Adipocyte (in vitro differentiated cells): ENCODE measurements around the gene RGS1.

Source experiments
- DNase-seq: peaks from one replicate; pipeline ENCODE4 v3.0.0-alpha.2; 2015; ENCODE audit warnings: low read depth
- H3K27me3 ChIP-seq: replicated peaks from 2 replicates; pipeline ENCODE4 v1.7.0; 2013; ENCODE audit warnings: mild to moderate bottlenecking, low read length, moderate library complexity; ENCODE audit not compliant: control insufficient read depth, insufficient read depth
- H3K36me3 ChIP-seq: 2 replicates; pipeline ENCODE4 v1.7.0; 2013; ENCODE audit warnings: low read length, mild to moderate bottlenecking, moderate library complexity; ENCODE audit not compliant: control insufficient read depth, insufficient read depth, severe bottlenecking
- H3K4me1 ChIP-seq: 2 replicates; pipeline ENCODE4 v1.7.0; 2013; ENCODE audit warnings: mild to moderate bottlenecking, low read length, moderate library complexity; ENCODE audit not compliant: control insufficient read depth, insufficient read depth
- H3K4me3 ChIP-seq: 2 replicates; pipeline ENCODE4 v1.7.0; 2013; ENCODE audit warnings: mild to moderate bottlenecking, low read length, moderate library complexity
- H3K9ac ChIP-seq: 2 replicates; pipeline ENCODE4 v1.7.0; 2013; ENCODE audit warnings: mild to moderate bottlenecking, low read length, moderate library complexity
- H3K9me3 ChIP-seq: 2 replicates; pipeline ENCODE4 v1.7.0; 2013; ENCODE audit warnings: mild to moderate bottlenecking, low read length, moderate library complexity; ENCODE audit not compliant: control insufficient read depth

The RGS1 gene

GRCh38 chr1:192557841-192558595, 17.6 kb upstream of the RGS1 start:
- no peaks in the 10 kb centered on the region for H3K9me3 ChIP-seq
- no peak overlapping the region for H3K4me3 ChIP-seq
- no peaks in the 10 kb centered on the region for H3K27me3 ChIP-seq
- no peak for DNase-seq
- no peaks in the 10 kb centered on the region for H3K36me3 ChIP-seq
- peak overlapping the region; percentile 79 for H3K9ac ChIP-seq
- peaks cover 76% of the 10 kb centered on the region for H3K4me1 ChIP-seq

GRCh38 chr1:192559115-192560006, 16.2 kb upstream of the RGS1 start:
- H3K36me3 ChIP-seq = no peaks in the 10 kb centered on the region
- H3K9me3 ChIP-seq = no peaks in the 10 kb centered on the region
- H3K9ac ChIP-seq = peak overlapping the region; percentile 79
- peaks cover 64% of the 10 kb centered on the region for H3K4me1 ChIP-seq
- no peaks in the 10 kb centered on the region for H3K27me3 ChIP-seq
- peak overlapping the region; percentile 52 for H3K4me3 ChIP-seq
- peak; percentile 77 for DNase-seq

GRCh38 chr1:192561301-192561700, 14.3 kb upstream of the RGS1 start:
- no peak for DNase-seq
- no peak overlapping the region for H3K4me3 ChIP-seq
- no peaks in the 10 kb centered on the region for H3K27me3 ChIP-seq
- H3K36me3 ChIP-seq = no peaks in the 10 kb centered on the region
- peaks cover 58% of the 10 kb centered on the region for H3K4me1 ChIP-seq
- H3K9me3 ChIP-seq = no peaks in the 10 kb centered on the region
- no peak overlapping the region for H3K9ac ChIP-seq

GRCh38 chr1:192563129-192563528, 12.4 kb upstream of the RGS1 start:
- no peak for DNase-seq
- Histone ChIP-seq H3K27me3 (no peaks in the 10 kb centered on the region), H3K4me1 (peaks cover 52% of the 10 kb centered on the region), H3K36me3 (no peaks in the 10 kb centered on the region), H3K9ac (no peak overlapping the region), H3K4me3 (no peak overlapping the region), H3K9me3 (no peaks in the 10 kb centered on the region)

- Histone ChIP-seq H3K9ac (no peak overlapping the region), H3K27me3 (no peaks in the 10 kb centered on the region), H3K4me1 (peaks cover 43% of the 10 kb centered on the region), H3K9me3 (no peaks in the 10 kb centered on the region), H3K4me3 (no peak overlapping the region), H3K36me3 (no peaks in the 10 kb centered on the region)
- no peak for DNase-seq
These were observed 11.5 kb upstream of the RGS1 start for GRCh38 chr1:192564099-192564498.

- peaks cover 26% of the 10 kb centered on the region for H3K4me1 ChIP-seq
- peaks cover 11% of the 10 kb centered on the region for H3K9me3 ChIP-seq
- no peak overlapping the region for H3K4me3 ChIP-seq
- H3K36me3 ChIP-seq = no peaks in the 10 kb centered on the region
- DNase-seq = no peak
- no peak overlapping the region for H3K9ac ChIP-seq
- H3K27me3 ChIP-seq = no peaks in the 10 kb centered on the region
These were observed 9.6 kb upstream of the RGS1 start for GRCh38 chr1:192565946-192566345.

- H3K9me3 ChIP-seq = peaks cover 11% of the 10 kb centered on the region
- H3K4me3 ChIP-seq = no peak overlapping the region
- DNase-seq = no peak
- H3K27me3 ChIP-seq = no peaks in the 10 kb centered on the region
- no peaks in the 10 kb centered on the region for H3K36me3 ChIP-seq
- no peak overlapping the region for H3K9ac ChIP-seq
- H3K4me1 ChIP-seq = peaks cover 24% of the 10 kb centered on the region
These were observed 8.9 kb upstream of the RGS1 start for GRCh38 chr1:192566657-192567056.

GRCh38 chr1:192568063-192568462, 7.5 kb upstream of the RGS1 start:
- no peak for DNase-seq
- no peaks in the 10 kb centered on the region for H3K27me3 ChIP-seq
- H3K36me3 ChIP-seq = no peaks in the 10 kb centered on the region
- peaks cover 11% of the 10 kb centered on the region for H3K9me3 ChIP-seq
- no peak overlapping the region for H3K4me3 ChIP-seq
- no peak overlapping the region for H3K9ac ChIP-seq
- H3K4me1 ChIP-seq = peaks cover 15% of the 10 kb centered on the region

- peaks cover 11% of the 10 kb centered on the region for H3K9me3 ChIP-seq
- H3K4me1 ChIP-seq = peaks cover 10% of the 10 kb centered on the region
- no peaks in the 10 kb centered on the region for H3K27me3 ChIP-seq
- H3K4me3 ChIP-seq = no peak overlapping the region
- no peak for DNase-seq
- no peaks in the 10 kb centered on the region for H3K36me3 ChIP-seq
- H3K9ac ChIP-seq = no peak overlapping the region
These were observed 3.9 kb upstream of the RGS1 start for GRCh38 chr1:192571668-192572067.

- Histone ChIP-seq H3K36me3 (no peaks in the 10 kb centered on the region), H3K4me1 (peaks cover 5% of the 10 kb centered on the region), H3K9ac (no peak overlapping the region), H3K4me3 (no peak overlapping the region), H3K27me3 (no peaks in the 10 kb centered on the region), H3K9me3 (peaks cover 11% of the 10 kb centered on the region)
- DNase-seq = peak; percentile 55
These were observed 2.1 kb upstream of the RGS1 start for GRCh38 chr1:192573499-192573898.

- no peak for DNase-seq
- H3K27me3 ChIP-seq = no peaks in the 10 kb centered on the region
- peaks cover 10% of the 10 kb centered on the region for H3K4me1 ChIP-seq
- H3K9me3 ChIP-seq = peaks cover 11% of the 10 kb centered on the region
- no peak overlapping the region for H3K4me3 ChIP-seq
- H3K36me3 ChIP-seq = no peaks in the 10 kb centered on the region
- H3K9ac ChIP-seq = no peak overlapping the region
These were observed 1.5 kb upstream of the RGS1 start for GRCh38 chr1:192574073-192574472.
